NCI-H460 (cell line): ENCODE results near the gene MRPL1. TPM values are rescaled to one million over a fixed set of nuclear protein-coding genes. Genes with fewer than 3 reads are reported as not detected.
A peak's percentile ranks its signal among the peaks of the same experiment; 100 is the strongest.

ENCODE experiments used
- DNase-seq: peaks from one replicate; pipeline ENCODE4 v3.0.0-alpha.2; 2016; ENCODE audit warnings: low read depth; ENCODE audit errors: extremely low read depth
- polyA plus RNA-seq: library from polyadenylated mRNA; depleted of rRNA; stranded (reverse); fragments of >200 nt; gene quantifications from 2 replicates; pipeline ENCODE4 v1.2.3, GENCODE V29; 2014; cell fraction: nucleus; rRNA removed
- total RNA-seq: library from RNA; depleted of rRNA; stranded (reverse); fragments of >200 nt; shearing (Covaris generic); gene quantifications from 2 replicates; pipeline ENCODE4 v1.2.3, GENCODE V29; 2014; rRNA removed

The MRPL1 gene
- 23.4 and 35.7 TPM in 2 replicates for total RNA-seq
- polyA plus RNA-seq = 17.0 and 18.9 TPM in 2 replicates

GRCh38 chr4:77862478-77863216, at the start of gene MRPL1:
TSS of gene MRPL1 (plus strand) at chr4:77862830. CDS start at chr4:77862849, 19 bp downstream.
- DNase-seq = peak; percentile 91

GRCh38 chr4:77815636-77816035, 47.0 kb upstream of the MRPL1 start:
- no peak for DNase-seq

- DNase-seq = no peak
These were observed 46.1 kb upstream of the MRPL1 start for GRCh38 chr4:77816546-77816945.

- DNase-seq = no peak
These were observed 45.1 kb upstream of the MRPL1 start for GRCh38 chr4:77817304-77818072.

GRCh38 chr4:77818073-77818601, 44.5 kb upstream of the MRPL1 start:
- DNase-seq = peak; percentile 62

- peak; percentile 21 for DNase-seq
These were observed 43.8 kb upstream of the MRPL1 start, which contains the start of gene CNOT6L for GRCh38 chr4:77818602-77819403. TSS of gene CNOT6L (minus strand) at chr4:77819368. CDS start at chr4:77819308, 60 bp downstream.

GRCh38 chr4:77819404-77819842, 43.2 kb upstream of the MRPL1 start:
- DNase-seq = no peak

GRCh38 chr4:77819843-77820648, 42.6 kb upstream of the MRPL1 start:
- DNase-seq = peak; percentile 69

GRCh38 chr4:77820649-77821561, 41.7 kb upstream of the MRPL1 start:
- DNase-seq = no peak

- DNase-seq = no peak
These were observed 40.9 kb upstream of the MRPL1 start for GRCh38 chr4:77821775-77822174.

- no peak for DNase-seq
These were observed 36.4 kb upstream of the MRPL1 start for GRCh38 chr4:77826275-77826674.

- no peak for DNase-seq
These were observed 35.3 kb upstream of the MRPL1 start for GRCh38 chr4:77827343-77827742.

GRCh38 chr4:77833126-77833724, 29.4 kb upstream of the MRPL1 start:
- DNase-seq = no peak

- no peak for DNase-seq
These were observed 28.2 kb upstream of the MRPL1 start for GRCh38 chr4:77834403-77834802.

- no peak for DNase-seq
These were observed 19.0 kb upstream of the MRPL1 start for GRCh38 chr4:77843628-77844027.

GRCh38 chr4:77844363-77844762, 18.3 kb upstream of the MRPL1 start:
- DNase-seq = no peak

GRCh38 chr4:77845400-77845799, 17.2 kb upstream of the MRPL1 start:
- no peak for DNase-seq

- DNase-seq = no peak
These were observed 16.7 kb upstream of the MRPL1 start for GRCh38 chr4:77845929-77846328.
